HG03095 (cell line): ENCODE results near the gene TRAPPC8.
"Not testable (repeated sequence)": the region's sequence is repeated elsewhere in the genome, so short reads cannot be mapped to it uniquely, and the experiment has no call there.

Source experiments
- ATAC-seq: cut with Tn5 transposase; IDR thresholded peaks from one replicate; pipeline ENCODE4 v1.9.1; 2021; ENCODE audit warnings: moderate library complexity; ENCODE audit not compliant: unreplicated experiment

The TRAPPC8 gene

DNA sequence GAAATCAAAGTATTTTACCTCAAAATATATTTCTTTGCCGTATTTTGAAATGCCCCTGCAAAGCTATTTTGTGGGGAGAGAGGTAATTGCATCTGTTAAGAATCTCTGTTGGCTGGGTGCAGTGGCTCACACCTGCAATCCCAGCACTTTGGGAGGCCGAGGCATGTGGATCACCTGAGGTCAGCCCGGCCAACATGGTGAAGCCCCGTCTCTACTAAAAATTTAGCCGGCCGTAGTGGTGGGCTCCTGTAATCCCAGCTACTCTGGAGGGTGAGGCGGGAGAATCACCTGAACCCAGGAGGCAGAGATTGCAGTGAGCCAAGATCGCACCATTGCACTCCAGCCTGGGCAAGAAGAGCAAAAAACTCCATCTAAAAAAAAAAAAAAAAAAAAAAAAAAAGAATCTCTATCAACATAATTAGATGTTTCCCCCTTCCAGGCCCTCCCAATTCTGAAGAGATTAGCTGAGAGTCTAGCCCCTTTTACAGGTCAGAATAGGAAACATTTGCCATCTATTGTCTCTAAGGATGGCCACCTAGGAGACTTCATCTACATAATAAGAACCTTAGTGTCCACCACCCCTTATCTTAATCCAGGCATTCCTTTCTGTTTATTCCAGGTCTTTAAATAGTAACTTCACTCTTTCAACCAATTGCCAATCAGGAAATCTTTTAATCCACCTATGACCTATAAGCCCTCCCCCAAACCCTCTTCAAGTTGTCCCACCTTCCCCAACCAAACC lies 3.5 kb upstream of the TRAPPC8 start:
- no peak for ATAC-seq

DNA sequence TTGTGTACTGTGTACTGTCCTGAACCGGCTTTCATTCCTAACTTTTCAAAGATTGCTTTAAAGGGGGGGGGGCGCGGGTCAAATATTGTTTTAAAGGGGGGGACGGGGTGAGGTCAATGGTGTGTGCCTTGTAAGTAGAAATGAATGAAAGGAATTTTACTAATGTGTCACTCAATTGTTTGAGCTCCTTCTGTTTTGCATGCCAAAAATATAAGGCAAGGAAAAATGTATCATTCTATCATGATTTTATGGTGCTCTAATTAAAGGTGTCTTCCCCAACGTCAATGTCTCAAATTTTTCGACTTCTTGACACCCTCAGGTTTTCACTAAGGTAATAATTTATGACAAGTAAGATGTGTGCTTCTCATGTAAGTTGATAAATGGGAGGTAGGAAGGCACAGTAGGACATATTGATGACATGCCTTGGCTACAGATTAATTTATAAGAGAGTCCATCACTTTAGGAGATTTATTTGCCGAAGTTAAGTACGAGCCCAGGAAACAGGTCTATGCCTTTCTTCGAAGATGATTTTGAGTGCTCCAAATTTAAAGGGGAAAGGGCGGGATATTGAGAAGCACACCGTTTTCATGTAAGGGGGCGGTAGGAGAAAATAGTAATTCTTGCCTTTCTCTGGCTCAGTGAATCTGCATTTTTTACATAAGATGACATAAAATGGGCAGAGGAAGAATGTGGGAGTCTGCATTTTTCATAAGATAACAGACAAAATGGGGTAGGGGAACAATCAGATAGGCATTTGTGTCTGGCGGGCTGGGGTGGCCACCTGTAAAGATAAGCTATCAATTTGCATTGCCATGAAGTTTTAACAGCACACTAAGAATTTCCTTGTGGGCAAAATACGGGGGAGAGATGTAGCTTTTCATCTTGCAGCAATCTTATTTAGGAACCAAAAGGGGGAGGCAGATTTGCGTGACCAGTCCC lies 1.2 kb upstream of the TRAPPC8 start:
- no peak for ATAC-seq

DNA sequence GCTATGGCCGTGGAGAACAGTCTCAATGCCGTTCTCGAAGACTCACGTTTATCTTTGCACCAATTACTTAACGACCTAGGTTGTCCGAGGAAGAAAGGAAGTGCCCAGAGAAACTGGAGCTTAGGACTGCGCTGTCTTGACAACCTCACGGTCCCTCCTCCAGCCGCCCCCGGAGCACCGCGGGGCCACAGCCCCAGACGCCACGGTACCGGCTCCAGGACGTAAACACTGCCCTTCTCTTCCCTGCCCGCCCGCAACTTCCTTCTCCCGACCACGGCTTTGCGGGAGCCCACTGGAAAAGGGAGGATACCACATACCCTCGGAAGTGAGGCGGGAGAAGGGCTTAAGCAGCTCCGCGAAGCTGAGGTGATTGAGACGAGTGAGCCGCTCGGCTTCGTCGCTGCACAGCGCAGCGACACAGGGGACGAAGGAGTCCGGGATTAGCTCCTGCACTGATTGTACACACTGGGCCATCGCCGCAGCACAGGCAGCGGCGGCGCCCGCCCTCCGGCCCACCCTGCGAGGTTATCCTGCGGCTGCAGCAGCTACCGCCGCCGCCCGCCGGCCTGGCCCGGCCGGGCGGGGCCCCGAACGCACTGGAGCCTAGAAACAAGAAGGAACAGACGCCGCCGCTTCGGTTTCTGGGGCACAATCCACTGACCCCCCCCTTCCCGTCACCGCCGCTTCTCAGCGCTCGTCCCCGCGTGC lies 483 bp downstream of the TRAPPC8 start:
- ATAC-seq = peak; percentile 29

DNA sequence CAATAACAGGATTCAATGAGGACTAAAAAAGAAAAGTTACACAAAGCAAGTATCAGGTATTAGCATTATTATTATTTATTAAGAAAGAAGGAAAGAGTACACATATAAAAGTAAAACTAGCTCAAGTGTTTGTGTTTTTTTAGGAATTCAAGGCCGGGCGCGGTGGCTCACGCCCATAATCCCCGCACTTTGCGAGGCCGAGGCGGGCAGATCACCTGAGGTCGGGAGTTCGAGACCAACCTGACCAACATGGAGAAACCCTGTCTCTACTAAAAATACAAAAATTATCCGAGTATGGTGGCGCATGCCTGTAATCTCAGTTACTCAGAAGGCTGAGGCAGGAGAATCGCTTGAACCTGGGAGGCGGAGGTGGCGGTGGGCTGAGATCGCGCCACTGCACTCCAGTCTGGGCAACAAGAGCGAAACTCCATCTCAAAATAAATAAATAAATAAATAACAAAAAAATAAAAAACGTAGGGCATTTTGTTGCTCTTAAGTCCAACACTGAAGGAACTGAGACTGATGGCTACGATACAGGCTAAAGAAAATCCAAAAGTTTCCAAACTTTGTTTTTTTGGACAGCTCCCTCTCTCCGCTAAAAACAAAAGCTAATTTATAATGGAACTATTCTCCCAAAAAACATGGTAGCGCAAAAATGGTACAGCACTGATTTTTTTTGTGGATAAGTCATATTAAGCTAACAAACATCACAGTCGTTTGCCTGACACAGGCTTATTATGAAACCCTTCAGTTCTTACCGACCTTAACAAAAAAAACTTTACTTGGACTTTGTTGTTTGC lies 1.7 kb downstream of the TRAPPC8 start:
- no peak for ATAC-seq

DNA sequence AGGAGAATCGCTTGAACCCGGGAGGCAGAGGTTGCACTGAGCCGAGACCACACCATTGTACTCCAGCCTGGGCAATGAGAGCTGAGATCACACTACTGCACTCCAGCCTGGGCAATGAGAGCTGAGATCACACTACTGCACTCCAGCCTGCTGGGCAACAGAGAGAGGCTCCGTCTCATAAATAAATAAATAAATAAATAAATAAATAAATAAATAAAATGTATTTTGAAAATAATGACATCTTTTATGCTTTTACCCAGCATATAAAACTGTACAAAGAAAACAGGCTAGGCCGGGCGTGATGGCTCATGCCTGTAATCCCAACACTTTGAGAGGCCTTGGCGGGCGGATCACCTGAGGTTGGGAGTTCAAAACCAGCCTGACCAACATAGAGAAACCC lies 8.2 kb downstream of the TRAPPC8 start:
- not testable (repeated sequence) for ATAC-seq

DNA sequence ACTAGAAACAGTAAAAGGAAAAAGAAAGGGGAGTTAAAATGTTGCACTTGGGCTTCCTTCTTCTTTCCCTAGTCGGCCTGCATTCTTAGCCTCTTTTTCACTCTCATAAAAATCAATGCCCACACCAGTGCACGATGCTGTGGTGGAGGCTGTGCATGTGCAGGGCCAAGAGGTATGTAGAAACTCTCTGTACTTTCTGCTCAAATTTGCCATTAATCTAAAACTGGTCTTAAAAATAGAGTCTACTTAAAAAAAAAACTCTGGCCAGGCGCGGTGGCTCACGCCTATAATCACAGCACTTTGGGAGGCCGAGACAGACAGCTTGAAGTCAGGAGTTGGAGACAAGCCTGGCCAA lies 11.1 kb downstream of the TRAPPC8 start:
- ATAC-seq = no peak

DNA sequence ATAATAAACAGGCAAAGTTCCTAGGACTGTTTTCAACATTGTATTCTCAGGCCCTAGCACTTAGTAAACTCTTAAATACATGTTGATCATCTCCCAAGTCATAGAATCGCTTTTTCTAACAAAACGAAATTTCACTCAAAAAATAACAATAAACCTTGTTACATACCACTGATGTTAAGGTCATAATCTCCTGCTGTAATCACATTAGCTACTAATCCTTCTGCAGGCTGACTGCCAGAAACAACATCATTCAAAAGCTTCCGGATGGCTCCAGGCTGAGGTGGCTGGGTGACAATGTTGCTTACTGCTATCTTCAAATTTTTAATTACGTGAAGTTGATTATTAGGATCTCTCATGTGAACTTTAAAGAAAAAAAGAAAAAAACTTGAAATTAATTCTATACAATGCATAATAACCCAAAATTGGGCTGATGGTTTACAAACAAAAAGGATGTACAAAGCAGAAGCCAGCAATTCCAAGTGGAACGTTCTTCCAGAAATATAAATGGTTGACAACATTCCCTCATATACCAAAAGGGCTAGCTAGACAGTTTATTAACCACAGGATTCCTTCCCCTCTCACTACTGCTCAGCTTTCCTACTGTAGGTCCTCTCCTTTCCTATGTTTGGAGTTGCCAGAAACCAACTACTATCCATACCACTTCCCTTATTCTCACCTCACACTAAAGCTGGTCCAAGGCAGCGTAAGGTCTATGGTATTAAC lies 11.6 kb downstream of the TRAPPC8 start:
- ATAC-seq = no peak

DNA sequence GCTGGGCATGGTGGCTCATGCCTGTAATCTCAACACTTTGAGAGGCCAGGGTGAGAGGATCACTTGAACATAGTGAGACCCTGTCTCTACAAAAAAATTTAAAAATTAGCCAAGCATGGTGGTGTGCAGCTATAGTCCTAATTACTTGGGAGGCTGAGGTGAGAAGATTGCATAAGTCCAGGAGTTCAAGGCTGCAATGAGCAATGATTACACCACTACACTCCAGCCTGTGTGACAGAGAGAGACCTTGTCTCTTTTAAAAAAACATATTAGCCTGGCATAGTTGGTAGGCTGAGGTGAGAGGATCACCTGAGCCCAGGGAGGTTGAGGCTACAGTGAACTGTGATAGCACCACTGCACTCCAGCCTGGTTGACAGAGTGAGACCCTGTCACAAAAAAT lies 13.7 kb downstream of the TRAPPC8 start:
- no peak for ATAC-seq

DNA sequence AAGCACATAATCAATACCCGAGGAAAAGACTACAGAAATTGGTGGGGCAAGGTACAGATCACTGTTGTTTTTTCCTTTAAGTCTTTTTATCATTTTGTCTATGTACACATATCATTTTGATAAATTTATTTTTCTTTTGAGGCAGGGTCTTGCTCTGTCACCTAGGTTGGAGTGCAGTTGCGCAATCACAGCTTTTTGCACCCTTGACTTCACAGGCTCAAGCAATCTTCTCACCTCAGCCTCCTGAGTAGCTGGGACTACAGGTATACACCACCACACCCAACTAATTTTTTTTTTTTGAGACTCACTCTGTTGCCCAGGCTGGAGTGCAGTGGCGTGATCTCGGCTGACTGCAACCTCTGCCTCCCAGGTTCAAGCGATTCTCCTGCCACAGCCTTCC lies 15.9 kb downstream of the TRAPPC8 start:
- ATAC-seq = not testable (repeated sequence)

DNA sequence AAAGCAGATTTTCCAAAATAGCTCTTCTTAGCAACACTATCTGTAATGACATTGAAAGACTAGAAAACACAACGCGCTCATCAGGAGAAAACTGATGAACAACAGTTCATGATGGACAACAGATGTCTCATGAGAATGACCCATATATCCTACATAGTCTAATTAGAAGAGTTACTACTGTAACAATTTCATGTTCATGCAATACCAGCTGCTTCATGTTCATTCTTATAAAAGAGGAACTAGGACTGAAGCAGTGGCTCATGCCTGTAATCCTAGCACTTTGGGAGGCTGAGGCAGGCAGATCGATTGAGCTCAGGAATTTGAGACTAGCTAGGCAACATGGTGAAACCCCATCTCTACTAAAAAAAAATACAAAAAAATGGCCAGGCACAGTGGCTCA lies 22.7 kb downstream of the TRAPPC8 start:
- ATAC-seq = no peak

DNA sequence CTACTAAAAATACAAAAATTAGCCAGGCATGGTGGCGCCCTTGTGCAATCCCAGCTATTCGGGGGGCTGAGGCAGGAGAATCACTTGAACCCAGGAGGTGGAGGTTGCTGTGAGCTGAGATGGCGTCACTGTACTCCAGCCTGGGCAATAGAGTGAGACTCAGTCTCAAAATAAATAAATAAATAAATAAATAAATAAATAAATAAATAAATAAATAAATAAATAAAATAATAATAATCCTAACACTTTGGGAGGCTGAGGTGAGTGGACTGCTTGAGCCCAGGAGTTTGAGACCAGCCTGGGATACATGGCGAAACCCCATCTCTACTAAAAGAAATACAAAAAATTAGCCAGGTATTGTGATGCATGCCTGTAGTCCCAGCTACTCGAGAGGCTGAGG lies 23.6 kb downstream of the TRAPPC8 start:
- not testable (repeated sequence) for ATAC-seq

DNA sequence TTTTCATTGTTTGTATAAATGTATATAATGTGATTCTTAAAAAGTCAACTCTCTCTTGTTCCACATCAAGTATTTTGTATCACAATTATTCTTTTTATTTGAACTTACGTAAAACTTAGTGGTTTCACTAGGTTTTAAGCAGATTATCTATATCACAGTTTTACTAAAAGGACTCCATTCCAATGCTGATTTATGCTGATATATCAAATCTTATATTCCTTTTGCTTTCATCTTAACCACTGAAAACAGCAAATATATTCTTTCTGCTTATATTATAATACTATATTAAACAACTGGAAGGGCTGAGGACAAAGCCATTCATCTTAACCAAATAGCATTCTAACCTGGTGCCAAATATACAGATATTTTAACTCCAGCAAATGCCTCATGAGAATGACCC lies 24.2 kb downstream of the TRAPPC8 start:
- ATAC-seq = no peak

DNA sequence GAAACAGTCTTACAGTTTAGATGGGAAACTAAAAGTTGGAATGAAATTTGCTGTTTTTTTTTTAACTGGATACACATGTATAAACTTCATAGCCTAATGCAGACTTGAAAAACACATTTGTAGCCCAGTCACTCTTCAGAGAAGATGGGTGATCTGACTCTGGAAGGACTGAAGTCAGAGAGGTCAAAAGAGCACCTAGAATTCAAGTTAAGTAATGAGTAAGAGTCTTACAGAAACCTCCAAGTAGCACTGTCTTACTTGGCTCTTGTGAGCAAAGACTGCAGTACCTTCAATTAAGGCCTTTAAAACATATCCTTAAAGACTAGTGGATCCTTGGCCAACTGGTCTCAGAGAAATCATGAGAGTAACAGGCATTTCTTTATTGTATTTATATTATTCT lies 41.9 kb downstream of the TRAPPC8 start:
- ATAC-seq = no peak

DNA sequence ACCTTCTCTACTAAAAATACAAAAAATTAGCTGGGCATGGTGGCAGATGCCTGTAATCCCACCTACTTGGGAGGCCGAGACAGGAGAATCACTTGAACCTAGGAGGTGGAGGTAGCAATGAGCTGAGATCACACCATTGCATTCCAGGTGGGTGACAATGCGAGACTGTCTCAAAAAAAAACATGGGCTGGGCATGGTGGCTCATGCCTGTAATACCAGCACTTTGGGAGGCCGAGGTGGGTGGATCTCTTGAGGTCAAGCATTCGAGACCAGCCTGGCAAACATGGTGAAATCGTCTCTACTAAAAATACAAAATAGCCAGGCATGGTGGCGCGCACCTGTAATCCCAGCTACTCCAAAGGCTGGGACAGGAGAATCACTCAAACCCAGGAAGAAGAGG lies 43.2 kb downstream of the TRAPPC8 start:
- ATAC-seq = not testable (repeated sequence)

DNA sequence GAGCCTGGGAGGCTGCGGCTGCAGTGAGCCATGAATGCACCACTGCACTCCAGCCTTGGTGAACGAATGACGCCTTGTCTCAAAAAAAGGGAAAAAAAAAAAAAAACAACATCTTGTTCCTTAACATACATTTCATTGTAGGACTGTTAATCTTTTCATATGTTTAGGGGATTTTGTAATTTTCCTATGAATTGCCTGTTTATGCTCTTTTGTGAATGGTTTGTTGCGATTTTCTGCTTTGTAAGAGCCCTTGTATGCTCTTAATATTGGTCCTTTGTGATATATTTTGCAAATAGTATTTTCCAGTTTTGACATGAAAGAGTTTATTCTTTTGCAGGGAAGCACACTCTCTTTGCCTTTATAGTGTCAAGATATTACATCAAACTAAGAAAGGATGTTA lies 50.0 kb downstream of the TRAPPC8 start:
- ATAC-seq = no peak

DNA sequence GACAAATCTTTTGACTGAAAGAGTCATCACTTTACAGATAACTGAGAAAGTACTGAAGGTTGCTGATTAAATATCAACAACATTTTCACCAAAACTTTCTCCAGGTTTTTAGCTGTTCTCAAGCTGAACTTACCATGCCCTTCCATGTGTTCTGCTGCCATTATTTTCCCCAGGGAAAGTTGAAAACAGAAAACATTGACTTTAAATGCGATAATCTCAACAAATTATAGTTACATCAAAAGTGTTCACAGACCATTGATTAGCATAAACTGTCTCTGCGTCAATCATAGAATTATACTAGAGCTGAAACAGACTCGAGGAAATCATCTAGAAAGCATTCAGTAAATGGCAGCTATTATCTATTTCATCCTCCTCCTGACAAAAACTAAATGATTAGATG lies 51.4 kb downstream of the TRAPPC8 start:
- no peak for ATAC-seq

DNA sequence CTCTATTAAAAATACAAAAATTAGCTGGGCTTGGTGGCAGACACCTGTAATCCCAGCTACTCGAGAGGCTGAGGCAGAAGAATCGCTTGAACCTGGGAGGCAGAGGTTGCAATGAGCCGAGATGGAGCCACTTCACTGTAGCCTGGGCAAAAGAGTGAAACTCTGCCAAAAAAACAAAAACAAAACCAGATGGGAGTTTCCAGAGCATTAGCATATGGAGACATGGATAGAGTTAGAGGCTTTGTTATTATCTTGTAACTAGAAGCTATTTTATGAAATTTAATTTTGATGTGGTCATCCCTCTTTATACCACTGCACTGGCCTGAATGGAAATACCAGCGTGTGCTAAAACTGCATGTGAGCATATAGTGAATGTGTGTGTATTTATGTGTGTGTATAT lies 58.9 kb downstream of the TRAPPC8 start:
- no peak for ATAC-seq

DNA sequence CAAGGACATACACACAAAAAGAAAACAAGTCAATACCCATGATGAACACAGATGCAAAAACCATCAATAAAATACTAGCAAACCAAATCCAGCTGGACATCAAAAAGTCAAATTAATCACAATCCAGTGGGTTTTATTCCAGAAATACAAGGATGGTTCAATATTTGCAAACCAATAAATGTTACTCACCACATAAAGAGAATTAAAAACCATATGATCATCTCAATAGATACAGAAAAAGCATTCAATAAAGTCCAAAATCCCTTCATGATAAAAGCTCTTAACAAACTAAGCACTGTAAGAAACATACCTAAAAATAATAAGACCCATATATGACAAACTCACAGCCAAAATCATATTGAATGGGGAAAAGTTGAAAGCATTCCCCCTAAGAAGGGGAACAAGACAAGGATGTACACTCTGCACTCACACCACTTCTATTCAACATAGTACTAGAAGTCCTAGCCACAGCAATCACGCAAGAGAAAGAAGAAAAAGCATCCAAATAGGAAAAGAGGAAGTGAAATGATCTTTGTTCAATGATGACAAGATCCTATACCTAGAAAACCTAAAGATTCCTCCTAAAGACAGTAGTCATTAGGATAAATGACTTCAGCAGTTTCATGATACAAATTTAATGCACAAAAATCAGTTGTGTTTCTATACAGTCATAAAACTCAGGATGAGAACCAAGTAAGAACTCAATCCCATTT lies 62.6 kb downstream of the TRAPPC8 start:
- no peak for ATAC-seq

DNA sequence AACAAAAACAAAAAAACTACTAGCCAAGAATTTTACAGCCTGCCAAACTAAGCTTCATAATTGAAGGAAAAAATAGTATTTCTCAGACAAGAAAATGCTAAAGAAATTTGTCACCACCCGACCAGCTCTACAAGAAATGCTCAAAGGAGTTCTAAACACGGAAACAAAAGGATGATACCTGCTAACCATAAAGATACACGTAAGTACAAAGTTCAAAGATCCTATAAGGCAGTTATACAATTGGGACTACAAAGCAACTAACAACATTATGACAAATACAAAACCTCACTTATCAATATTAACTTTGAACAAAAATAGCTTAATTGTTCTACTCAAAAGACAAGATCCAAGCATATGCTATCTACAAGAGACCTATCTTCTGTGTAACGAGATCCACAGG lies 64.6 kb downstream of the TRAPPC8 start:
- no peak for ATAC-seq

DNA sequence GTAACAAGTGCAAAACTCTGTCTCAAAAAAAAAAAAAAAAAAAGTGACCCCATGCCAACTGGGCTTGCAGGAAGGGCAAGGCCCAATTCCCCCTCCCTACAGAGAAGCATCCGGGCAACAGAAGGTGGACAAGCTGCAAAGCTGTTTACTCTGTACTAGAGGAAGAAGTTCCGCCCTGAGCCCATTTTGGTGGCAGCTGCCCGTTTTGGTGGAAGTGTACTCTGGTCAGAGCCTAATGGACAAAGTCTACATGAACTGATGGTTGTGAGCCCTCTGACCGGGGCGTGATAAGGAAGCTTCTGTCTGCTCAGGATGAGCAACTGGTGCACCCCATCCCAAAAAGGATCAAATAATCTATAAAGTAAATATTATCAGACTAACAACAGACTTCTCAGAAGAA lies 65.0 kb downstream of the TRAPPC8 start:
- no peak for ATAC-seq
